HG02763 (cell line): ENCODE data around the gene TXNIP.
"Not testable (repeated sequence)": the region's sequence is repeated elsewhere in the genome, so short reads cannot be mapped to it uniquely, and the experiment has no call there.

Experiments
- ATAC-seq: cut with Tn5 transposase; IDR thresholded peaks from one replicate; pipeline ENCODE4 v1.9.1; 2021; ENCODE audit warnings: mild to moderate bottlenecking, moderate library complexity; ENCODE audit not compliant: unreplicated experiment

Gene TXNIP

GRCh38 chr1:145996433-145997015 is at the start of gene TXNIP:
TSS of gene TXNIP (minus strand) at chr1:145996579. CDS start at chr1:145996266, 313 bp downstream.
- peak; percentile 90 for ATAC-seq

GRCh38 chr1:146039844-146040194 is 43.4 kb upstream of the TXNIP start:
- ATAC-seq = no peak

GRCh38 chr1:146036965-146037646 is 40.7 kb upstream of the TXNIP start:
- peak; percentile 35 for ATAC-seq

GRCh38 chr1:146036241-146036964 is 40.0 kb upstream of the TXNIP start:
- ATAC-seq = no peak

- ATAC-seq = no peak
Observed at GRCh38 chr1:146035048-146035423, 38.7 kb upstream of the TXNIP start.

GRCh38 chr1:146032631-146033219 is 36.3 kb upstream of the TXNIP start:
- ATAC-seq = no peak

GRCh38 chr1:146031476-146031875 is 35.1 kb upstream of the TXNIP start:
- ATAC-seq = no peak

GRCh38 chr1:146029117-146029516 is 32.7 kb upstream of the TXNIP start:
- ATAC-seq = no peak

GRCh38 chr1:146026650-146027049 is 30.3 kb upstream of the TXNIP start:
- not testable (repeated sequence) for ATAC-seq

- ATAC-seq = not testable (repeated sequence)
Observed at GRCh38 chr1:146025787-146026495, 29.6 kb upstream of the TXNIP start.

GRCh38 chr1:146022403-146023127 is 26.2 kb upstream of the TXNIP start:
- no peak for ATAC-seq

- ATAC-seq = no peak
Observed at GRCh38 chr1:146021622-146022402, 25.4 kb upstream of the TXNIP start, which contains the start of gene HJV. TSS of gene HJV (minus strand) at chr1:146021735. CDS start at chr1:146020231, 1,504 bp downstream.

GRCh38 chr1:146021050-146021445 is 24.7 kb upstream of the TXNIP start:
- ATAC-seq = no peak

GRCh38 chr1:146020058-146021049 is 24.0 kb upstream of the TXNIP start:
- no peak for ATAC-seq

- no peak for ATAC-seq
Observed at GRCh38 chr1:146019231-146020057, 23.1 kb upstream of the TXNIP start.

GRCh38 chr1:146016891-146017290 is 20.5 kb upstream of the TXNIP start:
- no peak for ATAC-seq

- no peak for ATAC-seq
Observed at GRCh38 chr1:146013559-146013922, 17.2 kb upstream of the TXNIP start.
